Upper lobe of left lung (tissue), 6 donors: Measurements from ENCODE around the gene DEPDC5. TPM values are rescaled to one million over a fixed set of nuclear protein-coding genes. Genes with fewer than 3 reads are reported as not detected.

Experiments
- ATAC-seq, 2 donors: fragments of 200-7000 bp; cut with Tn5 transposase; one replicate each; pipeline ENCODE4 v1.9.1; 2022; ENCODE audit warnings: mild to moderate bottlenecking in 2 of 2, moderate library complexity in 2 of 2; ENCODE audit not compliant: low FRiP score in 2 of 2
- DNase-seq, 2 donors: peaks; one replicate each; pipeline ENCODE4 v3.0.0-alpha.2; 2019 to 2020
- H3K27ac ChIP-seq, 4 donors: fragments of 200-600 bp; sonication (generic); one replicate each; pipeline ENCODE4 v1.5.1; 2016 to 2019
- H3K27me3 ChIP-seq, 4 donors: fragments of 200-600 bp; sonication (generic); one replicate each; pipeline ENCODE4 v1.5.1; 2017 to 2019
- H3K36me3 ChIP-seq, 4 donors: fragments of 200-600 bp; sonication (generic); one replicate each; pipeline ENCODE4 v1.5.1; 2016 to 2019
- H3K4me1 ChIP-seq, 4 donors: fragments of 200-600 bp; sonication (generic); one replicate each; pipeline ENCODE4 v1.5.1; 2018 to 2019
- H3K4me3 ChIP-seq, 4 donors: fragments of 200-600 bp; sonication (generic); one replicate each; pipeline ENCODE4 v1.5.1; 2017 to 2019; ENCODE audit warnings: mild to moderate bottlenecking in 2 of 4, moderate library complexity in 1 of 4
- H3K9me3 ChIP-seq, 4 donors: fragments of 200-600 bp; sonication (generic); one replicate each; pipeline ENCODE4 v1.5.1; 2018 to 2019
- CTCF ChIP-seq, 6 experiments: fragments of 450-650 bp in 4 of 6; fragments of 200-600 bp in 2 of 6; sonication (generic) in 2 of 6; IDR thresholded peaks; one replicate each; pipeline ENCODE4 v1.5.1; 2016 to 2019; ENCODE audit warnings: antibody characterized with exemption in 6 of 6
- EP300 ChIP-seq, 4 donors: sonication (generic); formaldehyde crosslinking; IDR thresholded peaks; one replicate each; pipeline ENCODE4 v1.5.1; 2017; ENCODE audit warnings: antibody characterized with exemption in 4 of 4, control low read depth in 2 of 4
- POLR2A ChIP-seq, 4 donors: fragments of 450-650 bp; IDR thresholded peaks; one replicate each; pipeline ENCODE4 v1.5.1; 2016 to 2017; ENCODE audit warnings: antibody characterized with exemption in 4 of 4, mild to moderate bottlenecking in 2 of 4
- POLR2AphosphoS5 ChIP-seq, 2 donors: sonication (generic); formaldehyde crosslinking; IDR thresholded peaks; one replicate each; pipeline ENCODE4 v1.5.1; 2017; ENCODE audit warnings: antibody characterized with exemption in 2 of 2
- WGBS, 2 donors: methylation state at CpG; one replicate each; pipeline ENCODE4 v1.1.5; 2017 to 2018; 5-methylcytosine and 5-hydroxymethylcytosine counted together
- total RNA-seq, 6 donors: library from RNA; depleted of rRNA in 4 of 6; stranded (reverse); fragments of >200 nt in 4 of 6; gene quantifications; one replicate each; pipeline versions ENCODE4 v1.1.0 to v1.2.1, GENCODE V29; 2016 to 2021
- donor health status: DM: no; HTN: no; CAD: no; lungs with moderate emphysema.
- donor health status: DM: no; HTN: yes; CAD: no; lungs with severe emphysema.

Gene DEPDC5
- total RNA-seq, 6 donors from 2014 or later = 10.9 to 31.4 (median 24.4) TPM

- no peaks in the 10 kb centered on the region for H3K9me3 ChIP-seq
- H3K27me3 ChIP-seq = no peaks in the 10 kb centered on the region
- peak overlapping the region in 3 of 4 donors; percentile 63 to 100 (median 99) for H3K4me3 ChIP-seq
- no peak for TF ChIP-seq POLR2AphosphoS5 (IDR thresholded peaks at IDR 0.05)
- TF ChIP-seq CTCF (IDR thresholded peaks at IDR 0.05) = no peak
- no peak for TF ChIP-seq EP300 (IDR thresholded peaks at IDR 0.05)
- no peak for TF ChIP-seq POLR2A (IDR thresholded peaks at IDR 0.05)
- ATAC-seq (no peak), DNase-seq (no peak)
- 62 to 64% methylated on average over 16 of the region's 16 CpGs for WGBS, 2 donors
- peaks cover 0 to 4% (median 0%) of the 10 kb centered on the region in 4 donors for H3K36me3 ChIP-seq
- H3K4me1 ChIP-seq = peaks cover 37 to 61% (median 49%) of the 10 kb centered on the region in 4 donors
- H3K27ac ChIP-seq = peak overlapping the region; percentile 83 to 96 (median 92)
These were observed 3.2 kb upstream of the DEPDC5 start for GRCh38 chr22:31750365-31751284.

- ATAC-seq (no peak), DNase-seq (no peak)
- Histone ChIP-seq H3K9me3 (no peaks in the 10 kb centered on the region), H3K36me3 (peaks cover 0 to 2% (median 0%) of the 10 kb centered on the region in 4 donors), H3K27ac (peak overlapping the region; percentile 96 to 98 (median 96)), H3K4me3 (peak overlapping the region in 2 of 4 donors; percentile 76 to 86), H3K27me3 (no peaks in the 10 kb centered on the region), H3K4me1 (peaks cover 37 to 58% (median 48%) of the 10 kb centered on the region in 4 donors)
- WGBS, 2 donors = 82 to 85% methylated on average over 7 of the region's 7 CpGs
- TF ChIP-seq POLR2AphosphoS5 (IDR thresholded peaks at IDR 0.05) (no peak), POLR2A (IDR thresholded peaks at IDR 0.05) (no peak), EP300 (IDR thresholded peaks at IDR 0.05) (no peak), CTCF (IDR thresholded peaks at IDR 0.05) (no peak)
These were observed 1.5 kb upstream of the DEPDC5 start for GRCh38 chr22:31752096-31752847.

- Histone ChIP-seq H3K9me3 (no peaks in the 10 kb centered on the region), H3K36me3 (peaks cover 0 to under 1% (median 0%) of the 10 kb centered on the region in 4 donors), H3K4me3 (peak overlapping the region; percentile 25 to 91 (median 81)), H3K27me3 (no peaks in the 10 kb centered on the region), H3K4me1 (peaks cover 34 to 49% (median 42%) of the 10 kb centered on the region in 4 donors), H3K27ac (peak overlapping the region; percentile 96 to 98 (median 96))
- WGBS, 2 donors = 3 to 6% methylated on average over 5 to 20 of the region's 20 CpGs
- DNase-seq (peak in 1 of 2 donors; percentile 64), ATAC-seq (peak; percentile 13 to 38)
- no peak for TF ChIP-seq EP300 (IDR thresholded peaks at IDR 0.05)
- no peak for TF ChIP-seq POLR2AphosphoS5 (IDR thresholded peaks at IDR 0.05)
- TF ChIP-seq CTCF (IDR thresholded peaks at IDR 0.05) = no peak
- no peak for TF ChIP-seq POLR2A (IDR thresholded peaks at IDR 0.05)
These were observed 700 bp upstream of the DEPDC5 start for GRCh38 chr22:31753005-31753633.

- Histone ChIP-seq H3K27me3 (no peaks in the 10 kb centered on the region), H3K36me3 (peaks cover 0 to 13% (median 4%) of the 10 kb centered on the region in 4 donors), H3K4me3 (peak overlapping the region in 2 of 4 donors; percentile 76 to 86), H3K27ac (peak overlapping the region in 2 of 4 donors; percentile 96 to 98), H3K4me1 (peaks cover 24 to 37% (median 32%) of the 10 kb centered on the region in 4 donors), H3K9me3 (no peaks in the 10 kb centered on the region)
- DNase-seq = no peak
- TF ChIP-seq POLR2AphosphoS5 (IDR thresholded peaks at IDR 0.05) (no peak), CTCF (IDR thresholded peaks at IDR 0.05) (no peak), EP300 (IDR thresholded peaks at IDR 0.05) (no peak), POLR2A (IDR thresholded peaks at IDR 0.05) (no peak)
- 34 to 38% methylated on average over 6 of the region's 6 CpGs for WGBS, 2 donors
- ATAC-seq = no peak
These were observed 994 bp downstream of the DEPDC5 start for GRCh38 chr22:31754813-31755212.
